Neuronal stem cell (in vitro differentiated cells): ENCODE results near the gene TRIM17.

Experiments used
- DNase-seq: peaks from one replicate; pipeline ENCODE4 v3.0.0-alpha.2; 2013; ENCODE audit warnings: low spot score
- H2AFZ ChIP-seq: one replicate; pipeline ENCODE4 v1.6.1; 2013; ENCODE audit warnings: mild to moderate bottlenecking, low read length, inconsistent platforms
- H2AK5ac ChIP-seq: 2 replicates; pipeline ENCODE4 v1.6.1; 2013; ENCODE audit warnings: low read depth, mild to moderate bottlenecking, inconsistent platforms, low read length, moderate library complexity, mixed read lengths
- H2BK120ac ChIP-seq: 2 replicates; pipeline ENCODE4 v1.6.1; 2013; ENCODE audit warnings: low read depth, mild to moderate bottlenecking, inconsistent platforms, low read length, moderate library complexity, mixed read lengths
- H2BK12ac ChIP-seq: one replicate; pipeline ENCODE4 v1.6.1; 2013; ENCODE audit warnings: low read length, inconsistent platforms
- H2BK15ac ChIP-seq: 2 replicates; pipeline ENCODE4 v1.6.1; 2013; ENCODE audit warnings: mild to moderate bottlenecking, low read length, inconsistent platforms, mixed read lengths
- H2BK5ac ChIP-seq: one replicate; pipeline ENCODE4 v1.6.1; 2013; ENCODE audit warnings: inconsistent platforms, mild to moderate bottlenecking, low read length, moderate library complexity
- H3K14ac ChIP-seq: one replicate; pipeline ENCODE4 v1.6.1; 2013; ENCODE audit warnings: low read length, inconsistent platforms
- H3K18ac ChIP-seq: 2 replicates; pipeline ENCODE4 v1.6.1; 2013; ENCODE audit warnings: low read length, inconsistent platforms
- H3K23ac ChIP-seq: 2 replicates; pipeline ENCODE4 v1.6.1; 2013; ENCODE audit warnings: low read depth, mild to moderate bottlenecking, mixed read lengths, low read length, inconsistent platforms; ENCODE audit not compliant: poor library complexity
- H3K27ac ChIP-seq: replicated peaks from 3 replicates; pipeline ENCODE4 v1.5.1; 2013; ENCODE audit warnings: low read length, inconsistent platforms
- H3K27me3 ChIP-seq, 3 experiments: 2 replicates each; pipeline ENCODE4 v1.6.1; 2013; ENCODE audit warnings: low read length in 3 of 3, mild to moderate bottlenecking in 2 of 3, inconsistent platforms in 1 of 3, low read depth in 1 of 3, mixed read lengths in 1 of 3, moderate library complexity in 1 of 3; ENCODE audit not compliant: control insufficient read depth in 3 of 3, insufficient read depth in 3 of 3
- H3K36me3 ChIP-seq, 2 donors: replicated peaks in 1 of 2; 2 replicates each; pipeline ENCODE4 v1.6.1; 2013; ENCODE audit warnings: low read length in 2 of 2; ENCODE audit not compliant: control insufficient read depth in 2 of 2, insufficient read depth in 2 of 2
- H3K4ac ChIP-seq: 2 replicates; pipeline ENCODE4 v1.6.1; 2013; ENCODE audit warnings: inconsistent platforms, mild to moderate bottlenecking, low read length, moderate library complexity
- H3K4me1 ChIP-seq, 2 donors: 1 replicate in 1 of 2; 2 replicates in 1 of 2; pipeline ENCODE4 v1.6.1; 2013; ENCODE audit warnings: low read length in 2 of 2, low read depth in 1 of 2; ENCODE audit not compliant: control insufficient read depth in 2 of 2, insufficient read depth in 1 of 2
- H3K4me2 ChIP-seq: one replicate; pipeline ENCODE4 v1.6.1; 2013; ENCODE audit warnings: mild to moderate bottlenecking, low read length, inconsistent platforms; ENCODE audit not compliant: insufficient read depth, poor library complexity, severe bottlenecking
- H3K4me3 ChIP-seq, 2 donors: 2 replicates each; pipeline ENCODE4 v1.5.1; 2013; ENCODE audit warnings: low read length in 2 of 2, mild to moderate bottlenecking in 2 of 2, inconsistent platforms in 1 of 2, moderate library complexity in 1 of 2
- H3K79me1 ChIP-seq: one replicate; pipeline ENCODE4 v1.6.1; 2013; ENCODE audit warnings: low read depth, mild to moderate bottlenecking, inconsistent platforms, low read length, moderate library complexity
- H3K9ac ChIP-seq: one replicate; pipeline ENCODE4 v1.6.1; 2013; ENCODE audit warnings: mild to moderate bottlenecking, low read depth, low read length, inconsistent platforms; ENCODE audit not compliant: poor library complexity
- H3K9me3 ChIP-seq, 2 donors: replicated peaks in 1 of 2; 2 replicates each; pipeline versions ENCODE3 to v1.6.1; 2013; ENCODE audit warnings: low read length in 2 of 2, mild to moderate bottlenecking in 2 of 2, inconsistent platforms in 1 of 2, low read depth in 1 of 2, mixed read lengths in 1 of 2, moderate library complexity in 1 of 2; ENCODE audit not compliant: control insufficient read depth in 2 of 2, insufficient read depth in 1 of 2
- H4K8ac ChIP-seq: one replicate; pipeline ENCODE4 v1.6.1; 2013; ENCODE audit warnings: low read depth, mild to moderate bottlenecking, inconsistent platforms, low read length, moderate library complexity
- H4K91ac ChIP-seq: one replicate; pipeline ENCODE4 v1.6.1; 2013; ENCODE audit warnings: low read length, low read depth, mild to moderate bottlenecking, inconsistent platforms; ENCODE audit not compliant: poor library complexity
- WGBS, 2 donors: extraction: QIAGEN DNeasy Blood & Tissue Kit; methylation state at CpG; one replicate each; pipeline ENCODE4 v1.1.7; 2013; ENCODE audit warnings: missing lambda C conversion rate in 2 of 2, mixed read lengths in 1 of 2; ENCODE audit not compliant: insufficient read length in 2 of 2, insufficient replicate concordance in 1 of 2; ENCODE audit errors: extremely low coverage in 2 of 2; 5-methylcytosine and 5-hydroxymethylcytosine counted together

TRIM17 gene

DNA sequence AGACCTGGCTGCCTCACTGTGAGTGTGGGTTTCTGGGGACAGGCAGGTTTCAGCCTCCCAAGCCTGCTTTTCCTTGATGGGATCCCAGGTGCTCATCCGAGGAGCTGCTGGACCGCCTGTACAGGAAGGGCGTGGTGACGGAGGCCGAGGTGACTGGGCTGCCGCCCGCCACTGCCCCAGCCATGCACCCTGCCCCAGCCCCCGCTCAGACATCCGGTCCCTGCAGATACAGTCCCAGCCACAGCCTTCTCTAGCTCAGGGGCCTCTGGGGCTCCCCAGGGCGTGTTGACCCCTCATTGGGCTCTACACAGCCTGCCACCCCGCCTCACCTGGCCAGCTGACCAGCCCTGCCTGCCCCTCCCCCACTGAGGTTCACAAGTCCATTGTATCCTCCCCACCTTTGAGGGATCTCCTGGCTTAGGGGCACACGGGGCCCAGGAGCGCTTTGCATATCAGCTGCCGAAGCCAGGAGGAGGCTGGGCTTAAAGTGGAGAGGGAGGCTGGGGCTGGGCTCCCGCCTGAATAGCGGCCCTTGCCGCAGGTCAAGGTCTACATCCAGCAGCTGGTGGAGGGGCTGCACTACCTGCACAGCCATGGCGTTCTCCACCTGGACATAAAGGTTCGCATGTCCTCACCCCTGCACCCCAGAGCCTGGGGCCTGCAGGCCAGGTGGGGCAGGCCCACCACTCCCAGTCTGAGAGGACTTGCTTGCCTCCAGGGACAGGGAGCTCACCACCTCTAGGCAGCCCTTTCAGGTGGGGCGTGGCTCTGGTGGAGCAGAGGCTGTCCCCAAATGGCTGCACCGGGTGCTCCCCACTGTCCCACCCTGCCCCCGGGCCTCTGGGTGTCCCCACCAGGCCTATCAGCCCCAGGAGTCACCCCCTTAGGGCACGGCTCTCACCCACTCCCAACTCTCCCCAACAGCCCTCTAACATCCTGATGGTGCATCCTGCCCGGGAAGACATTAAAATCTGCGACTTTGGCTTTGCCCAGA is 48.6 kb downstream of the TRIM17 start:
- H4K8ac ChIP-seq = no peak overlapping the region
- H2BK12ac ChIP-seq = peak overlapping the region; percentile 30
- DNase-seq = no peak
- H2AFZ ChIP-seq = no peak overlapping the region
- H2BK15ac ChIP-seq = peak overlapping the region; percentile 37
- no peaks in the 10 kb centered on the region for H3K36me3 ChIP-seq
- H3K4ac ChIP-seq = no peak overlapping the region
- H3K79me1 ChIP-seq = peaks cover 4% of the 10 kb centered on the region
- no peak overlapping the region for H4K91ac ChIP-seq
- H3K27me3 ChIP-seq = peaks cover 0 to 6% (median 0%) of the 10 kb centered on the region in 3 experiments
- H3K23ac ChIP-seq = peak overlapping the region; percentile 65
- H2BK120ac ChIP-seq = no peak overlapping the region
- no peak overlapping the region for H2BK5ac ChIP-seq
- peak overlapping the region in 1 of 2 donors; percentile 5 for H3K4me3 ChIP-seq
- H3K18ac ChIP-seq = peak overlapping the region; percentile 57
- peak overlapping the region; percentile 71 for H3K14ac ChIP-seq
- no peak overlapping the region for H3K4me2 ChIP-seq
- no peaks in the 10 kb centered on the region for H3K9me3 ChIP-seq
- H3K27ac ChIP-seq = no peak overlapping the region
- no peak overlapping the region for H3K9ac ChIP-seq
- peak overlapping the region; percentile 83 for H2AK5ac ChIP-seq
- no peaks in the 10 kb centered on the region for H3K4me1 ChIP-seq
- WGBS, 2 donors = no CpG with 5 or more reads among the region's 25 CpGs

DNA sequence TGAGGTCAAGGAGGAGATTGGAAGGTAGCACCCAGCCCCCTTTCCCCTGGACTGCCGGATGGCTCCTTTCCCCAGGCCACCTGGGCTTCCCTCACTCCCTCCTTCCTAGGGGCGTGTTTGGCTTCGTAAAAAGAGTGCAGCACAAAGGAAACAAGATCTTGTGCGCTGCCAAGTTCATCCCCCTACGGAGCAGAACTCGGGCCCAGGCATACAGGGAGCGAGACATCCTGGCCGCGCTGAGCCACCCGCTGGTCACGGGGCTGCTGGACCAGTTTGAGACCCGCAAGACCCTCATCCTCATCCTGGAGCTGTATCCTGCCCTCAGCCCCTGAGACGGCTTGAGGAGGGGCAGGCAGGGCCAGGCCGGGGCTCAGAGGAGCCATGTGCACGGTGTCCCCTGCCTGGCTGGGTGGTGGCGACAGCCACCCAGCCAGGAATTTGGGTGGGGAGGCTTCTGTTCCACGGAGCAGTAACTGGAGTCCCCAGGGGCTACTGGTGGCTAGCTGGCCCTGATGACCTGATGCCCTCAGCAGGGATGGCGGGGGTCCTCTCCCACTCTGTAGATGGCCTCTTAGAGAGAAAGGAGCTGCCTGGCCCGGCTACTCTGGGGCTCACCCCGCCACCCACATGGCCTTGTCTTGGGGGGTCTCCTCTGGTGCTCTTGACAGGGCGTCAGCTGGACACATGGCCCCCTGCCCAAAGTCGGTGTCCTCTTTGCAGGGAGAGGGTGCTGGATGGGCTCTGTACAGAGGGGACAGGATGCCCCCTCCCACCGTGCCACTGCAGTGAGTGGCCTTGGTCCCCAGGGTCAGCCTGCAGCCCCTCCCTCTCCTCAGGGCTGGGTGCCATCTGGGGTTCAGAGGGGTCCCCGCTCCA is 49.6 kb downstream of the TRIM17 start:
- H3K23ac ChIP-seq = peak overlapping the region; percentile 31

DNA sequence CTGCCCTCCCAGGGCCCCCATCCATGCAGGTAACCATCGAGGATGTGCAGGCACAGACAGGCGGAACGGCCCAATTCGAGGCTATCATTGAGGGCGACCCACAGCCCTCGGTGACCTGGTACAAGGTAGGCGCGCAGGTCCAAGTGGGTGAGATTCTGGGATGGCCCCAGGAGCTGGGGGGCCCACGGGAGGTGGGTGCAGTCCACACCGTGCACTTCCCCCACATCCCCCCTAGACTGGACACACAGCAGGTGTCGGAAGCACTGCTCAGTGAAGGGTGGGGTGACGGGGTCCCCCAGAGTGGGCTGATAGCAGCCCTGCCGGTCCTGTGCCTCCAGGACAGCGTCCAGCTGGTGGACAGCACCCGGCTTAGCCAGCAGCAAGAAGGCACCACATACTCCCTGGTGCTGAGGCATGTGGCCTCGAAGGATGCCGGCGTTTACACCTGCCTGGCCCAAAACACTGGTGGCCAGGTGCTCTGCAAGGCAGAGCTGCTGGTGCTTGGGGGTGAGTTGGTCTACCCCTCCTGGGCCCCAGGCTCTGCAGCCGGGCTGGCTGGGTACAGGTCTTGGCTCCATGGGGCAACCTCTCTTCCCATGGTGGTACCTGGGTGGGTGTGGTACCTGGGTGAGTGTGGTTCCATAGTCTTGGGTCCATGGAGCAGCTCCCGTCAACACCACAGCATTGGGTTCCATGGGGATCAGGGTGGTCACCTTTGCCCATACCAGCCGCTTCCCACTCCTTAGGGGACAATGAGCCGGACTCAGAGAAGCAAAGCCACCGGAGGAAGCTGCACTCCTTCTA is 50.4 kb downstream of the TRIM17 start:
- Histone ChIP-seq H3K4me2 (no peak overlapping the region), H2BK15ac (no peak overlapping the region), H4K91ac (no peak overlapping the region), H3K4me3 (no peak overlapping the region), H3K4ac (no peak overlapping the region), H3K4me1 (no peaks in the 10 kb centered on the region), H3K27me3 (peaks cover 0 to 6% (median 0%) of the 10 kb centered on the region in 3 experiments), H3K14ac (no peak overlapping the region), H2BK12ac (peak overlapping the region; percentile 73), H2AK5ac (peak overlapping the region; percentile 56), H3K18ac (peak overlapping the region; percentile 80), H3K79me1 (peaks cover 4% of the 10 kb centered on the region), H4K8ac (peak overlapping the region; percentile 43), H2BK5ac (peak overlapping the region; percentile 13), H3K36me3 (no peaks in the 10 kb centered on the region), H3K23ac (peak overlapping the region; percentile 89), H3K9me3 (no peaks in the 10 kb centered on the region), H3K27ac (no peak overlapping the region), H2AFZ (no peak overlapping the region), H3K9ac (no peak overlapping the region), H2BK120ac (no peak overlapping the region)
- no CpG with 5 or more reads among the region's 23 CpGs for WGBS, 2 donors
- DNase-seq = no peak

More for the DNA sequence above, 49.6 kb downstream of the TRIM17 start:
- Histone ChIP-seq H3K79me1 (peaks cover 4% of the 10 kb centered on the region), H2BK15ac (no peak overlapping the region), H2BK12ac (no peak overlapping the region), H3K18ac (peak overlapping the region; percentile 81), H4K8ac (no peak overlapping the region), H4K91ac (no peak overlapping the region), H2AFZ (no peak overlapping the region), H3K27ac (no peak overlapping the region), H3K36me3 (no peaks in the 10 kb centered on the region), H2BK120ac (no peak overlapping the region), H2AK5ac (peak overlapping the region; percentile 35), H3K9me3 (no peaks in the 10 kb centered on the region), H2BK5ac (peak overlapping the region; percentile 13), H3K4me1 (no peaks in the 10 kb centered on the region), H3K14ac (peak overlapping the region; percentile 47), H3K4me3 (no peak overlapping the region), H3K4me2 (no peak overlapping the region), H3K4ac (no peak overlapping the region), H3K9ac (no peak overlapping the region), H3K27me3 (peaks cover 0 to 6% (median 0%) of the 10 kb centered on the region in 3 experiments)
- WGBS, 2 donors = no CpG with 5 or more reads among the region's 24 CpGs
- no peak for DNase-seq
